Body of pancreas (tissue), 4 donors: ENCODE data around the gene BACE2. TPM values are rescaled to one million over a fixed set of nuclear protein-coding genes. Genes with fewer than 3 reads are reported as not detected.

Experiments used
- ATAC-seq: fragments of 150-250 bp; one replicate; pipeline ENCODE4 v1.9.1; 2016
- DNase-seq, 4 donors: peaks; one replicate each; pipeline ENCODE4 v3.0.0-alpha.2; 2019
- H3K27ac ChIP-seq, 4 donors: fragments of 200-600 bp; sonication (generic); 1 replicate in 3 of 4; 2 replicates in 1 of 4; pipeline versions ENCODE4 v1.5.1 to v1.6.1; 2016 to 2019; ENCODE audit warnings: mild to moderate bottlenecking in 1 of 4, mixed read lengths in 1 of 4, moderate library complexity in 1 of 4
- H3K27me3 ChIP-seq, 2 donors: fragments of 200-600 bp; sonication (generic); one replicate each; pipeline ENCODE4 v1.6.0; 2016; ENCODE audit warnings: mild to moderate bottlenecking in 1 of 2
- H3K36me3 ChIP-seq, 2 donors: fragments of 200-600 bp; sonication (generic); replicated peaks in 1 of 2; 2 replicates each; pipeline ENCODE4 v1.5.1; 2016; ENCODE audit warnings: low read depth in 2 of 2; ENCODE audit not compliant: insufficient read depth in 1 of 2
- H3K4me1 ChIP-seq: fragments of 200-600 bp; sonication (generic); one replicate; pipeline ENCODE4 v1.6.0; 2016
- H3K4me3 ChIP-seq, 2 donors: fragments of 200-600 bp; sonication (generic); 1 replicate in 1 of 2; 2 replicates in 1 of 2; pipeline ENCODE4 v1.5.1; 2016 to 2019
- H3K9me3 ChIP-seq, 3 donors: fragments of 200-600 bp; sonication (generic); 1 replicate in 2 of 3; 2 replicates in 1 of 3; pipeline ENCODE4 v1.5.1; 2016
- CTCF ChIP-seq, 7 experiments: fragments of 450-650 bp in 4 of 7; fragments of 200-600 bp in 3 of 7; sonication (generic) in 3 of 7; IDR thresholded peaks; one replicate each; pipeline ENCODE4 v1.5.1; 2016 to 2019; ENCODE audit warnings: antibody characterized with exemption in 7 of 7
- POLR2A ChIP-seq, 3 donors: fragments of 450-650 bp; IDR thresholded peaks; one replicate each; pipeline ENCODE4 v1.6.1; 2016; ENCODE audit warnings: antibody characterized with exemption in 3 of 3, mild to moderate bottlenecking in 2 of 3
- WGBS, 2 donors: methylation state at CpG; one replicate each; pipeline ENCODE4 v1.1.5; 2017; 5-methylcytosine and 5-hydroxymethylcytosine counted together
- intact Hi-C: fragments of 100-400 bp; cut with DNase I; formaldehyde crosslinking; loops from one replicate; pipeline ENCODE4 v1.15.1; 2023
- total RNA-seq, 2 donors: library from RNA; depleted of rRNA; stranded (reverse); fragments of >200 nt; gene quantifications; one replicate each; pipeline ENCODE4 v1.1.0, GENCODE V29; 2016

BACE2 gene
- total RNA-seq, 2 donors from 2014 or later = 86.4 to 107 TPM

GRCh38 chr21:41228492-41228891 is 60.5 kb downstream of the BACE2 start:
- Histone ChIP-seq H3K4me1 (no peaks in the 10 kb centered on the region), H3K36me3 (peaks cover 0 to 2% of the 10 kb centered on the region in 2 donors), H3K4me3 (no peak overlapping the region), H3K27me3 (no peaks in the 10 kb centered on the region), H3K27ac (no peak overlapping the region), H3K9me3 (no peaks in the 10 kb centered on the region)
- no peak for TF ChIP-seq CTCF (IDR thresholded peaks at IDR 0.05)
- no peak for TF ChIP-seq POLR2A (IDR thresholded peaks at IDR 0.05)
- 69 to 75% methylated on average over 5 of the region's 5 CpGs for WGBS, 2 donors
- DNase-seq = no peak
- intact Hi-C loops = no loop called here
- no peak for ATAC-seq

GRCh38 chr21:41228958-41229357 is 61.0 kb downstream of the BACE2 start:
- no peaks in the 10 kb centered on the region for H3K4me1 ChIP-seq
- H3K4me3 ChIP-seq = no peak overlapping the region
- intact Hi-C loops = no loop called here
- no peak for TF ChIP-seq CTCF (IDR thresholded peaks at IDR 0.05)
- TF ChIP-seq POLR2A (IDR thresholded peaks at IDR 0.05) = no peak
- ATAC-seq (no peak), DNase-seq (no peak)
- H3K9me3 ChIP-seq = no peaks in the 10 kb centered on the region
- 82 to 86% methylated on average over 7 of the region's 7 CpGs for WGBS, 2 donors
- H3K36me3 ChIP-seq = peaks cover 0 to 2% of the 10 kb centered on the region in 2 donors
- H3K27ac ChIP-seq = no peak overlapping the region
- no peaks in the 10 kb centered on the region for H3K27me3 ChIP-seq

GRCh38 chr21:41229509-41230248 is 61.7 kb downstream of the BACE2 start:
- Histone ChIP-seq H3K4me1 (no peaks in the 10 kb centered on the region), H3K27me3 (no peaks in the 10 kb centered on the region), H3K27ac (no peak overlapping the region), H3K9me3 (no peaks in the 10 kb centered on the region), H3K36me3 (peaks cover 0 to 2% of the 10 kb centered on the region in 2 donors), H3K4me3 (no peak overlapping the region)
- ATAC-seq = no peak
- intact Hi-C loops = no loop called here
- TF ChIP-seq CTCF (IDR thresholded peaks at IDR 0.05) = no peak
- no peak for TF ChIP-seq POLR2A (IDR thresholded peaks at IDR 0.05)
- no peak for DNase-seq
- 95 to 96% methylated on average over 10 of the region's 10 CpGs for WGBS, 2 donors

- Histone ChIP-seq H3K4me3 (no peak overlapping the region), H3K4me1 (no peaks in the 10 kb centered on the region), H3K36me3 (peaks cover 0 to 2% of the 10 kb centered on the region in 2 donors), H3K27ac (no peak overlapping the region), H3K9me3 (no peaks in the 10 kb centered on the region), H3K27me3 (no peaks in the 10 kb centered on the region)
- ATAC-seq (no peak), DNase-seq (no peak)
- intact Hi-C loops = no loop called here
- WGBS, 2 donors = 83 to 91% methylated on average over 4 of the region's 4 CpGs
- no peak for TF ChIP-seq POLR2A (IDR thresholded peaks at IDR 0.05)
- no peak for TF ChIP-seq CTCF (IDR thresholded peaks at IDR 0.05)
Observed at GRCh38 chr21:41230497-41230896, 62.5 kb downstream of the BACE2 start.

- Histone ChIP-seq H3K27me3 (no peaks in the 10 kb centered on the region), H3K9me3 (no peaks in the 10 kb centered on the region), H3K27ac (no peak overlapping the region), H3K4me1 (no peaks in the 10 kb centered on the region), H3K4me3 (no peak overlapping the region), H3K36me3 (peaks cover 0 to 2% of the 10 kb centered on the region in 2 donors)
- intact Hi-C loops = no loop called here
- no peak for ATAC-seq
- TF ChIP-seq CTCF (IDR thresholded peaks at IDR 0.05) (no peak), POLR2A (IDR thresholded peaks at IDR 0.05) (no peak)
- no peak for DNase-seq
- WGBS, 2 donors = 84 to 91% methylated on average over 6 of the region's 6 CpGs
Observed at GRCh38 chr21:41231060-41231459, 63.1 kb downstream of the BACE2 start.
